NCI-H2029 (cell line): ENCODE results near the gene RHBDL3.
"Not testable (repeated sequence)": the region's sequence is repeated elsewhere in the genome, so short reads cannot be mapped to it uniquely, and the experiment has no call there.

ENCODE experiments used
- DNase-seq: peaks from one replicate; lab custom pipeline; 2025; lab: John Stamatoyannopoulos, UW

The RHBDL3 gene

DNA sequence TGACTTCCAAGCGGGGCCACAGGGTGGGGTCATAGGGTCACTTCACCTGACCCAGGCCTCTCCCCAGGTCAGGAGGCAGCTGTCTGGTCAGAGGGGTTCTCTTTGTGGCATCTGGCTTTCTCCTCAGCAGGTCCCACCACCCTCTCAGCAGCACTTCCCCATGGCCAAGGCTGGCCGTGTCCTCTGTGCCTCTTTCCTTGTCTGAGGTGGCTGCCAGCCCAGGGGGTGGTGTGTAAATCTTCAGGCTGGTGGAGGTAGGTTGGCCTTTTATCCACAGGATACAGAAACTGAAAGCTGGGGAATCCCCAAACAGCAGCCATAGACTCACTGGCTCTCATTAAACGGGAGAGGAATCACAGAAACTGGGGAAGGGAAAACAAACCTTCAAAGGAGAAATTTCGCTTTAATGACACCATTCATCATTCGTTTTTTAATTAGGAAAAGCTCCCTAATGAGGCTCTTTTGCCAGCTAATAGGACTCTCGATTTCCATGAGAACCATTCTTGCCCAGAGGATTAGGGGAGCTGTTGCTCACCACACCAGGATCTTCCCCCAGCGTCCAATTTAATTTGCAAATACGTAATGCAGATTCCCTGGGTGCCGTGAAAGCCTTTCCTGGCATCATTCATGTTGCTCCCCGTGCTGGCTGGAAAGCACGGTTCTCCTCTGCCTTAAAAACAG is 58.3 kb downstream of the RHBDL3 start:
- peak; percentile 43 for DNase-seq

DNA sequence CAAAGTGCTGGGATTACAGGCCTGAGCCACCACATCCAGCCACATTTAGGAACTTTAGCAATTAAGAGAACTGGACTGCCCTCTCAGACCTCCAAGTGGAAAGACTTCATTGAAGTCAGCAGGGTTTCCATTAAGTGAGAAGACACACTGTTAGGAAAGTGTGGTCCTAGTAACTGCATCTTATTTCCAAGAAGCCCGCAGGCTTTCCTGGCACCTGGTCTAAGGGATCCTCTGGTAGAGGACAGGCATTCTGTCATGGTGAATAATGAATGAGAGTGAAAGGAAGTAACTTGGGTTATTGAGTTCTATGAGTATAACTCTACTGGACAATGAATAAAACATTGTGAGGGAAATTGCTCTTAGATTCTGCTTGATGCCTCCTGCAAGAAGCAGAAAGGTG is 62.3 kb downstream of the RHBDL3 start:
- no peak for DNase-seq

DNA sequence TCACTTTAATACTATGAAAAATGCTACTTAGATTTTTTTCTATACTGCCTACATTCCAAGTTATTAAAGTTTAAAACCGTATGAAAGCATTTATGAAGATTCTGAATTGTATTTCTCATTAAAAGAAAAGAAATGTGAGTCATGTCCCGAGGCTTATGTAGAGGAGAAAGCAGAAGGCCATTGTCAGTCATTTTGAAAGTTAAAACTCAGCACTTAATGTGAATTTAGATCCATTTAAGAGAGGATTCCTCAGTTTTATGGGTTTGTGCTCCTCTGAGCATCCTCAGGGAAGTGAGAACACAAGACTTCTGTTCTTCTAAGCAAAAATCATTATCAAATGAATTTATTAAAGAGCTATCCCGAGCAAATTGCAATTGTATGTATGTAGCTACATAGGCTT is 64.5 kb downstream of the RHBDL3 start:
- DNase-seq = no peak

DNA sequence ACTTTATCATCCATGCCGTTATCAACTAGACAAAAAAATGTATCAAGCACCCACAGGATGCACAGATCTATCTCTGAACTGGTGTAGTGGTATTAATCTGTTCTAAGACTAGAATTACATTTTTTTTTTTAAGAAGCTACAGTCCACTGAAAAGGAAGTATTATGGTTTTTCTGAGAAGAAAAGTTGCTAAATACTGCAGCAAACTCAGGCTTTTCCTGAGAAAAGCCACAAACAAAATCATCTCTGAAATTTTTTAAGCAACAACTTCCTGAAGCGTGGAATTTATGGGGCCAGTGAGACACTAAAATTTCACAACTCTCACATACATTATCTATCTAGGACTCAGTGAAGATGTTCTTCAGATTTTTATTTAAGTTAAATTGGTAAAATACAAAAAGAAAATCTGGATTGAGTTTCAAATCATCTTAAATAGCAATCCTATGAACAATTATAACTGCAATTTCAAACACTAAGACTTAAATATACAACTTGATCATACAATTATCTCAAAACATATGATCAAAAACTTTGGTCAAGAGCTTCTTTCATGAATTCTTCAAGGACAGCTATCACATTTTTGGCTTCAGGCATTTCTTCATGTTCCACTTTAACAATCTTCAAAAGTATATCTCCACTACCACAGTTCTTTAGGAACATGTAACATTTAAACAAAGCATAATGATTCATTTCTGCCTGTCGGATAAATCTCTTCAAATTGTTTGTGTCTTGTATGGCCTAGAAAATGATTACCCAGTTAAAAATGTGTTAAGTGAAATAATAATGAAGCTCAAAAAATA is 65.8 kb downstream of the RHBDL3 start:
- no peak for DNase-seq

DNA sequence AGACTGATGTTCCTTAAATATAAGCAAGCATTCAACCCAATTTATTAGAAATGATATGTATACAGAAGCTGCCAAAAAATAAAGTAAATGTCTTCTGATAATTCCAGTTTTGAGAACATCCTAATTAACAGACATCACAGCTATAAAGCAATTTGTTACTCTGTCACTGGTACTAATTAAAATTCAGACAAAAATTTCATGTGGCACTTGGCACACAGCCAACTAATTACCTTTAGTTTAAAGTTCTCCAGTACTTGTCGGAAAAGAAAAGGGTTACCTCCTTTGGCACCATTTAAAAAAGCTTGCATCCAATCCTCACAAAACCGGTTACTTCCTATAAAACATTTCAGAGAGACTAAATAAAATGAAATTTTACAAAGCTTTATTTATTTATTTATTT is 67.6 kb downstream of the RHBDL3 start:
- no peak for DNase-seq

DNA sequence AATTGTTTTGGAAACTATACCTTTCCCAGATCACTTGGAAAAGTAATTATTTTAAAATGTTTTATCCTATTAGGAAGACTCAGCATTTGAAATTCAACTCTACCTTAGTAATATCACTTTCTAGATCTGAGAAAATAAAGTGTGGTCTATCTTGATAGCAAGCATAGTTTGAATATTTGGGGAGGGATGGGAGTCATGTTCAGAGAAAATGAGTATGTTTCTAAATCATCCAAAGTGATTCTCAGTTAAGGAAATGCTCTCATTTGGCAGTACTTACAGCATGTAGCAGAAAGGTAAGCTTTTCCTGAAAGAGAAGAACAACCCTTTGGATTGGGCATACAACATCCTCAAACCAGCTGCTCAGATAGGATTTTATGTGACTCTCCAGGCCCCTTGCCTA is 69.4 kb downstream of the RHBDL3 start:
- no peak for DNase-seq

DNA sequence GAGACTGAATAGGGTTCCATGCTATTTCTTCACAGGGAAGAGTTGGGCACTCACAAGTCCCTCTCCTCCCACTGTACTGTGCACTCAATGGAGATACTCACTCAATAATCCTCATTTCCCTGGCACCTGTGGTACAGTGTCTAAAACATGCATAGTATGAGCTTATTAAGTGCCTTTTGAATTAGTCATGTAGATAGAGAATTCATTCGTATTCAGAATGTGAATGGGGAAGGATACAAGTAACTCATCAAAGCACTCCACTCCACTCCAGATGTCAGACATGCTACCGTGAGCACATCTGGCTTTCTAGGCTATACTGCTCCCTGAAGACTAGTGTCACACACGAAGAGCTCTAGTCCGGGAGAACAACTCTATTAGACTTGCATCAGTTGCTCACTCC is 70.1 kb downstream of the RHBDL3 start:
- no peak for DNase-seq

DNA sequence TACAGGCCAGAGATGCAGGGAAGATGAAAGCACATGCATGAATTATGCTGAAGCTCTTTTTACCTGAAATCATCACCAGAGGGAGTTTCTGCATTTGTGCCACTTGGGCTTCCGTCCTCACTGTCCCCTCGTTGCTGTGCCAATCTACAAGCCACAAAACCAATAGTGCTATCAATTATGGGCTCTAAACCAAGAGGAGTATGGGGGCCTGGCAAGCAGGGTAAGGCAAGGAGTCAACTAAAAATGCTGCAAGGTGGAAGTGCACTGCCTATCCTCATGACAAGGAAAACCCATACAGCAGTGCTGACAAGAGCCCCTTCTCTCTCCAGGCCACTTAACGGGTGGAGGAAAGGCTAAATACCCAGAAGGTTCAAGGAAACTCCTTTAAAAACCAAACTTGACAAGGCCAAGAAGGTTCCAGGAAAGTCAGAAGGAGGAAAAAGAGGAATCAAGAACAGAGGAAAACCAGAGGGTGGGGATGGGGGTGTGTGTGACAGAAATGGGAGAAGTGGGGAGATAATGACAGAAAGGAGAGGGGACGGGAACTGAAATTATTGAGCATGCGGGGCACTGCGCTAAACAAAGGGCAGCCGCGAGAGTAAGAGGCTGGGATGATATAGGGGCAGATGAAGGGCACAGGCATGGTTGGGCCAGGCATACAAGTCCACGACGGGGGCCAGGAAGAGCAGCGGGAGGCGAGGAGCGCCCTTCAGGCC is 75.7 kb downstream of the RHBDL3 start:
- DNase-seq = no peak

DNA sequence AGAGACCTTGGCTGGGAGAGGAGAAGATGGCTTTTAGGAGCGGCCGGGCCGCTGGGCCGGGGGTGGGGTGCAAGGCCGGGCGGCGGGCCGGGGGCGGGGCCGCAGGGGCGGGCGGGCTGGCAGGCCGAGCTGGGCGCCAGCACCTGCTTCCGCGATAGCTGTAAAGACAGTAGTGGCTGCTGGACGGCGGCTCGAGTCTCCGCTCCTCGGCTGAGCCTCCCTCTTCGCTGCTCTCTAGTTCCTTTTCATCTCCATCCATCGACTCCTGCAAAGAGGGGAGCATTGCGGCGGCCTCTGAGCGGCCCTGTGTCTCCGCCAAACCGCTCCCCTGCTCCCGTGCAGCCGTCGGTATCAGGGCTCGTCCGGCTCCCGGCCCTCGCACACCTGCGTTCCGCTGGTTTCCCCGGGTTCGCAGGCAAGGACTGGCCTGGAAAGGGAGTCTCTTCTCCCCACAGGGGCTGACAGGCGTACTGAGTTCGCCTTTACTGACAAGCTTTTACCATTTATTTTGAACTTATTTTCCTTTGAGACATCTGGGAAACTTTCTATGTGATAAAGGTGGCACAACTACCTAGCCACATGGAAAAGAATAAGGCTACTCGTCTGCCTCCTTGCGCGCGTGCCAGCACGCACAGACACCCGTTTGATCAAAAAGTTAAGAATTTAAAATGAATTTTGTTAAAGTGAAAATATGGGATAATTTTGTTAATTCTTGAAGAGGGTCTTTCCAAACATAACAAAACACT is 76.4 kb downstream of the RHBDL3 start, which contains the start of gene C17orf75:
Gene C17orf75, minus strand, starts transcription at position 317 of the 746 bp plus-strand sequence. Its CDS starts 34 bp downstream, at position 283.
- DNase-seq = peak; percentile 53

DNA sequence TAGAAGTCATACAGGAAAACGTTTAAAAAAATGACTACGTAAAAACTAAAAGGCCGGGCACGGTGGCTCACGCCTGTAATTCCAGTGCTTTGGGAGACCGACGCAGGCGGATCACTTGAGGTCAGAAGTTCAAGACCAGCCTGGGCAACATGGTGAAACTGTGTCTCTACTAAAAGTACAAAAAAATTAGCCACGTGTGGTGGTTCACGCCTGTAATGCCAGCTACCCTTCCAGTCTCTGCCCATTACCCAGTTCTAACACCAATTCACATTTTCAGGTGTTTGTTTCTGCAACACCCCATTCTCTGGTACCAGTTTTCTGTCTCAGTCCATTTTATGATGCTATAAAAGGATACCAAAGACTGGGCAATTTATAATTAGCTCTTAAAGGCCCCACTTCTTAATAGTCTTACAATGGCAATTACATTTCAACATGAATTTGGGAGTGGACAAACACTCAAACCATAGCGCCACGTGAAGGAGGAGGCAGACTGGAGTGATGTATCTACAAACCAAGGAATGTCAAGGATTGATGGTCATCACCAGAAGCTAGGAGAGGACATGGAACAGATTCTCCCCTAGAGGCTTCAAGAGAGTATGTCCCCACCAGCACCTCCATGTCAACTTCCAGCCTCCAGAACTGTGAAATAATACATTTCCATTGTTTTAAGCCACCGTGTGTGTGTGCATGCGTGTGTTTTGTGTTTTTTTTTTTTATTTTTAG is 77.1 kb downstream of the RHBDL3 start:
- no peak for DNase-seq

DNA sequence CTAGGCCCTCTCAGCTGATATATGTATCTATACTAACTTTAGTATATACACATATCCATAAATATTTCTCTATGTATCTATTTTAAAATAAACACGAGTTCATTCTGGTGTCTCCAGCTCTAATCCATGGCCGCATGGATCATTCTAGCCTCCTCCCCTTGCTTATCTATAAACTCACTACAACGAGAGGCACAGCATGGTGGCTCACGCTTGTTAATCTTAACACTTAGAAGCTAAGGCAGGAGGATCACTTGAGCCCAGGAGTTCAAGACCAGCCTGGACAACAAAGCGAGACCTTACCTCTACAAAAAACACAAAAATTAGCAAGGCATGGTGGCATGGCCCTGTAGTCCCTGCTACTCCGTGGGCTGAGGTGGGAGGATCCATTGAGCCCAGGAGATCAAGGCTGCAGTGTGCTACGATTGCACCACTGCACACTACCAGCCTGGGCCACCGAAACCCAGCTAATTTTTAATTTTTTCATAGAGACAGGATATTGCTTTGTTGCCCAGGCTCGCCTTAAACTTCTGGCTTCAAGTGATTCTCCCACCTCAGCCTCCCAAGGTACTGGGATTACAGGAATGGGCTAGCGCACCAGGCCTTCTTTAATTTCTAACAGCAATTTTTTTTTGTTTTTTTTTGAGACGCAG is 80.4 kb downstream of the RHBDL3 start:
- no peak for DNase-seq

DNA sequence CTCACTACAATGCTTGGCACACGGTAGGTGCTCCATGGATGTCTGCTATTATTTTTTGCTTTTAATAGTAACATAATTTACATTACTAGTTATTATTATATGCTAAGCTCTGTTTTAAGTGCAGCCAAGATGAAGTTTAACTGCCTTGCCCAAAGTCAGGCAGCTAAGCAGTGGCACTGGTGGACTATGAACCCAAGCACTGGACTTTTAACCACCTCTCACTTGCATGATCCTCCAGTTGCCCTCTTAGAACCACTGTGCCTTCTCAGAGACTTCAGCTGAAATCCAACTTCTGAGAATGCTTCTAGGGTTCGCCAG is 82.8 kb downstream of the RHBDL3 start:
- DNase-seq = no peak

DNA sequence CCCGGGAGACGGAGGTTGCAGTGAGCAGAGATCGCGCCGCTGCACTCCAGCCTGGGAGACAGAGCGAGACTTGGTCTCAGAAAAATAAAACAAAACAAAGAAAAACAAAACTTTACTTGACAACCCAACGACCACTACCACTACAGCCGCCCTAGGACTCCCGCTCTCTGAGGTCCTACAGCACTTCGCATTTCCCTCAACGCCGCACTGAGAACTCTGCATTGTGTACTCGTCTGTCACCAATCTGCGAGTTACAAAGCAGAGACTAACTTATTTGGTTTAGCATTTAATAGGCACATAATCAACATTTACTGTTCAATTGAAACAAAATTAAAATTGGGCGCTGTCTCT is 83.8 kb downstream of the RHBDL3 start:
- no peak for DNase-seq

DNA sequence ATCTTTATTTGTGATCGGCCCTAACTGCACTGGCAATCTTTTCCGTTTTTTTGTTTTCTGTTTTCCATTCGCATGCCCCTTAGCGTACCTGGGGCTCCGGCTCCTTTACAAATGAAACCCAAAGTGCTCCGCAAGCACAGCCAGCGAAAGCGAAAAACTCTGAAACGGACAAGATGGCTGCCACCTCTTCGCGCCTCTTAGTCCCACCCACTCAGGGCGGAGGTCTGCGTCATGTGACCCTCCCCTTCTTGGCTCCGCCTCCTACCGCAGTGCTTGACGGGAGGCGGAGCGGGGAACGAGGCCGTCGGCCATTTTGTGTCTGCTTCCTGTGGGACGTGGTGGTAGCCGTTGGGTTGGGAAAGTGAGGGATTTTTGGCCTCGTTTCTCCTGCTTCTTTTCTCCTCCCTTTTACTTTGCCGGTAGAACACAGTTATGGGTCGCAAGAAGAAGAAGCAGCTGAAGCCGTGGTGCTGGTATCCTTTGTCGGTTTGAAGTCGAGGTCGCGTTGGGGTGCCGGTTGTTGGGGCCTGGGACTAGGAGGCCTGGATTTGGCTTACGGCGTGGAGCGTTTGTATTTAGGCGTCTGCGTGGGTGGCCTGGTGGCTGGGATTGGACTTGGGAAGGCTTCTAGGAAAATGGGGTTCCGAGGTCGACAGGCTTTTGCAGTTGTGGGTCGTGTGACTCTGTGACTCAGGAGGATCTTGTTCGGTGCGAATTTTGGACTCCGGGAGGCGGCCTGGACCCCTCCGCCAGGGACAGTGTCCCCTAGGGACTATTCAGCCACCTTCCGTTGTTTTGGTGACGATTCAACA is 84.4 kb downstream of the RHBDL3 start, which contains the start of gene ZNF207:
Gene ZNF207, plus strand, starts transcription at position 304 of the 812 bp plus-strand sequence. Its CDS starts 129 bp downstream, at position 433.
- DNase-seq = peak; percentile 91

DNA sequence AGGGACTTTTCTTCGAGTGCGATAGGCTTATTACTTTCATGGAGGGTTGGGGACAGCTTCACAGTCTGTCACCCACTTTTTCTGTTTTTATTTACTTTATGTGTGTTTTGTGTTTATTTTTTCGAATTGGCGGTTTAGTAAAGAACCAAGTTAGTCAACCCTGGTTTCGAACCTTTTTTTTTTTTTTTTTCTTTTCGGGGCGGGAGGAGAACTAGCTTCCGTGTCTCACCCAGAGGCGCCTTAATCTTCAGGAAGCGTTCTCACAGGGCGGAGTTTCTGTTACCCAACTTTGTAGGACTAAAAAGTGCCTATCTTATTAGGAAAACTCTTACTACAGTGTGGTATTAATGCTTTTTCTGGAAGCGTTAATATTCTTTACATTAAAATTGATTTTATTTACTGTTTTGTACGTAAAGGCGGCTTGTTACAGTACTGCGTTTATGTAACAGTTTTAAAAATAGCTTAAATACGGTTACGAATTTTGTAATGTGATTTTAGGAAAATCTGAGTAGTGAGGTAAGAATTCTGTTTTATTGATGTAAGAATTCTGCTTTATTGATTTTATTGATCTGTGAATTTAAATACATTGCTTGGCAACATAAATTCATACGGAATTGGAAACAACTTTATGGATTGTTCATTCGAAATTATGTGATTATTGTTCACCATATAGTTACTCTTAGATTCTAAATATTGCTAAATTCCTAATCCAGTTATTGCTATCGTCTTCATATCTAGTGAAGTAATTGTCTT is 85.2 kb downstream of the RHBDL3 start:
- peak; percentile 4 for DNase-seq

DNA sequence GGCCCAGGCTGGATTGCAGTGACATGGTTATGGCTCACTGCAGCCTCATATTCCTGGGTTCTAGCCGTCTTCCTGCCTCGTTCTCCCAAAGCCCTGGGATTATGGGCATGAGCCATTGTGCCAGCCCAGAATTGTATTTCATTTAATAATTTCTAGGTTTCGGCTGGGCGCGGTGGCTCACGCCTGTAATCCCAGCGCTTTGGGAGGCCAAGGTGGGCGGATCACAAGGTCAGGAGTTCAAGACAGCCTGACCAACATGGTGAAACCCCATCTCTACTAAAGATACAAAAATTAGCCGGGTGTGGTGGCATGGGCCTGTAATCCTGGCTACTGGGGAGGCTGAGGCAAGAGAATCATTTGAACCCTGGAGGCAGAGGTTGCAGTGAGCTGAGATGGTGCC is 87.1 kb downstream of the RHBDL3 start:
- DNase-seq = not testable (repeated sequence)

DNA sequence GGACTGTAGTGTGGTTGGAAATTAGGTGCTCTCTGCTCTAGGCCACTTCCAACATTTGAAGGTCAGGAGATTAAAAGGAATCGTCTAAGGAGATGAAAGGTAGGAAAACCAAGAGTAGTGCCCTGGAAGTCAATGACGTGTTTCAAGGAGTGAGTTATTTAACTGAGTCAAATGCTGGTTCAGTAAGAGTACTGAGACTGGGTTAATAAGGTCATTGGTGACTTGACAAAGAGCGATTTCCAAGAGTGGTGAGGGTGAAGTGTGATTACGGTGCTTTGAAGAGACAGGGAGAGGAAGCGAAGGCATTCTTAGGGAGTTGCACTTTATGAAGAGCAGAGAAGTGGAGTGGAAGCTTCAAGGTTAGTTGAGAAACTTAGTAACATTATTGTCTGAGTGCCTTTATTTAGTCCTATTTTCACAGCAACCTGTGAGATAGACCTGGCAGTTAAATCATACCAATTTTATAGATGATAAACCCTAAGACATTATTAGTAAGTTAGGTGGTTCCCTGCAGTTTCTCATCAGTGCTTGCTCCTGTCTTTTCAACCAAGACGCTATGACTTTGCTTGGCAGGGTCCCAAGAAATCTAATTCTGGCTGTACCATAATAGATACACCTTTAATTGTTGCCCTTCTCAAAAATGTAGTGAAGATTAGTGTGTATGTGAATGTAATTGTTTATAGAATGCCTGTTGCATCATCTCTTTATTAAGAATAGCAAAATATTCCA is 90.2 kb downstream of the RHBDL3 start:
- DNase-seq = no peak

DNA sequence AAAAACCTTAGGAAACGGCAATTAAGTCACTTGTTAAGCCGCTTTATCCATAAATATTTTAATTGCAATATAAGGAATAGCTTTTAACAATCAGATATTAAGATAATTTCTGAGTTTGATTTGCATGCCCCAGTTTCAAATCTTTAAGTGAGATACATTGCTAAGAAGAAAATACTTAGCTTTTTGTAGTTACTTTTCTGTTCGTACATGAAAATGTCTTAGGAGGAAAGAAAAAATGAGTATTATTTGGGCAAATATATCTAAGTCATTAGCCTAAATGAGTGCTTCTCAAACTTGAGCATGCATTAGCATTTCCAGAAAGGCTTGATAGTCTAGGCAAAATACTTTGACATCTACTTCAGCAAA is 90.7 kb downstream of the RHBDL3 start:
- no peak for DNase-seq

DNA sequence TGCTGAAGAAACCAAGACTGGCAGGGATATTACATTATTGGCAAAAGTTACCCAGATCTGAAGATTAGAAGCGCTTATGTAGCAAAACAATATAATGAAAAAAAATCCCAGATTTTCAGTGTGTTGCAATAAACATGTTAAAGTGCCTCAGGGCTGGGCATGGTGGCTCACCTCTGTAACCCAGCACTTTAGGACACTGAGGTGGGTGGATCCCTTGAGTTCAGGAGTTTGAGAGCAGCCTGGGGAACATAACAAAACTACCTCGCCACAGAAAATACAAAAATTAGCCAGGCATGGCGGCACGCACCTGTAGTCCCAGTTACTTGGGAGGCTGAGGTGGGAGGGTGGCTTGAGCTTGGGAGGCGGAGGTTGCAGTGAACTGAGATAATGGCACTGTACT is 91.1 kb downstream of the RHBDL3 start:
- no peak for DNase-seq
